Measurements from ENCODE around the gene BMF.
"Not testable (repeated sequence)": the region's sequence is repeated elsewhere in the genome, so short reads cannot be mapped to it uniquely, and the experiment has no call there.

Gene BMF

GRCh38 chr15:40137303-40138200 is 28.9 kb upstream of the BMF start:
- no peaks in the 10 kb centered on the region for H3K4me1 ChIP-seq (ENCODE audit: control insufficient read depth, low read depth, low read length)
- no peaks in the 10 kb centered on the region for H3K27me3 ChIP-seq (ENCODE audit: control insufficient read depth, insufficient read depth, low read length)
- no peak overlapping the region for H3K9ac ChIP-seq (ENCODE audit: low read length)
- H3K9me3 ChIP-seq (ENCODE audit: control insufficient read depth, low read depth, low read length): no peaks in the 10 kb centered on the region
- H3K4me3 ChIP-seq (ENCODE audit: low read length): no peak overlapping the region
- H3K36me3 ChIP-seq (ENCODE audit: control insufficient read depth, low read depth, low read length): no peaks in the 10 kb centered on the region
- H3K27ac ChIP-seq (ENCODE audit: low read length): no peak overlapping the region

GRCh38 chr15:40136470-40137302 is 28.0 kb upstream of the BMF start:
- no peaks in the 10 kb centered on the region for H3K27me3 ChIP-seq (ENCODE audit: control insufficient read depth, insufficient read depth, low read length)
- no peaks in the 10 kb centered on the region for H3K4me1 ChIP-seq (ENCODE audit: control insufficient read depth, low read depth, low read length)
- no peak overlapping the region for H3K4me3 ChIP-seq (ENCODE audit: low read length)
- no peak overlapping the region for H3K9ac ChIP-seq (ENCODE audit: low read length)
- no peaks in the 10 kb centered on the region for H3K36me3 ChIP-seq (ENCODE audit: control insufficient read depth, low read depth, low read length)
- no peak overlapping the region for H3K27ac ChIP-seq (ENCODE audit: low read length)
- no peaks in the 10 kb centered on the region for H3K9me3 ChIP-seq (ENCODE audit: control insufficient read depth, low read depth, low read length)

GRCh38 chr15:40135846-40136450 is 27.3 kb upstream of the BMF start:
- not testable (repeated sequence) for H3K4me1 ChIP-seq (ENCODE audit: control insufficient read depth, low read depth, low read length); H3K27me3 ChIP-seq (ENCODE audit: control insufficient read depth, insufficient read depth, low read length); H3K36me3 ChIP-seq (ENCODE audit: control insufficient read depth, low read depth, low read length); H3K9ac ChIP-seq (ENCODE audit: low read length); H3K27ac ChIP-seq (ENCODE audit: low read length); H3K4me3 ChIP-seq (ENCODE audit: low read length); H3K9me3 ChIP-seq (ENCODE audit: control insufficient read depth, low read depth, low read length)

- Histone ChIP-seq H3K36me3 (ENCODE audit: control insufficient read depth, low read depth, low read length) (no peaks in the 10 kb centered on the region), H3K27me3 (ENCODE audit: control insufficient read depth, insufficient read depth, low read length) (no peaks in the 10 kb centered on the region), H3K4me3 (ENCODE audit: low read length) (no peak overlapping the region), H3K27ac (ENCODE audit: low read length) (no peak overlapping the region), H3K9me3 (ENCODE audit: control insufficient read depth, low read depth, low read length) (no peaks in the 10 kb centered on the region), H3K9ac (ENCODE audit: low read length) (no peak overlapping the region), H3K4me1 (ENCODE audit: control insufficient read depth, low read depth, low read length) (no peaks in the 10 kb centered on the region)
These were observed 26.2 kb upstream of the BMF start for GRCh38 chr15:40134885-40135284.

GRCh38 chr15:40133544-40133943 is 24.9 kb upstream of the BMF start:
- no peak overlapping the region for H3K27ac ChIP-seq (ENCODE audit: low read length)
- H3K27me3 ChIP-seq (ENCODE audit: control insufficient read depth, insufficient read depth, low read length): no peaks in the 10 kb centered on the region
- H3K9ac ChIP-seq (ENCODE audit: low read length): no peak overlapping the region
- H3K36me3 ChIP-seq (ENCODE audit: control insufficient read depth, low read depth, low read length): no peaks in the 10 kb centered on the region
- no peaks in the 10 kb centered on the region for H3K9me3 ChIP-seq (ENCODE audit: control insufficient read depth, low read depth, low read length)
- no peak overlapping the region for H3K4me3 ChIP-seq (ENCODE audit: low read length)
- no peaks in the 10 kb centered on the region for H3K4me1 ChIP-seq (ENCODE audit: control insufficient read depth, low read depth, low read length)

GRCh38 chr15:40130799-40131502 is 22.3 kb upstream of the BMF start:
- no peak overlapping the region for H3K9ac ChIP-seq (ENCODE audit: low read length)
- H3K36me3 ChIP-seq (ENCODE audit: control insufficient read depth, low read depth, low read length): no peaks in the 10 kb centered on the region
- no peaks in the 10 kb centered on the region for H3K27me3 ChIP-seq (ENCODE audit: control insufficient read depth, insufficient read depth, low read length)
- no peaks in the 10 kb centered on the region for H3K4me1 ChIP-seq (ENCODE audit: control insufficient read depth, low read depth, low read length)
- no peak overlapping the region for H3K4me3 ChIP-seq (ENCODE audit: low read length)
- H3K9me3 ChIP-seq (ENCODE audit: control insufficient read depth, low read depth, low read length): no peaks in the 10 kb centered on the region
- no peak overlapping the region for H3K27ac ChIP-seq (ENCODE audit: low read length)

GRCh38 chr15:40130118-40130517 is 21.4 kb upstream of the BMF start:
- Histone ChIP-seq H3K27me3 (ENCODE audit: control insufficient read depth, insufficient read depth, low read length) (no peaks in the 10 kb centered on the region), H3K4me3 (ENCODE audit: low read length) (no peak overlapping the region), H3K27ac (ENCODE audit: low read length) (no peak overlapping the region), H3K9me3 (ENCODE audit: control insufficient read depth, low read depth, low read length) (no peaks in the 10 kb centered on the region), H3K4me1 (ENCODE audit: control insufficient read depth, low read depth, low read length) (peaks cover 5% of the 10 kb centered on the region), H3K9ac (ENCODE audit: low read length) (no peak overlapping the region), H3K36me3 (ENCODE audit: control insufficient read depth, low read depth, low read length) (no peaks in the 10 kb centered on the region)

- H3K4me3 ChIP-seq (ENCODE audit: low read length): no peak overlapping the region
- H3K4me1 ChIP-seq (ENCODE audit: control insufficient read depth, low read depth, low read length): peaks cover 15% of the 10 kb centered on the region
- no peaks in the 10 kb centered on the region for H3K27me3 ChIP-seq (ENCODE audit: control insufficient read depth, insufficient read depth, low read length)
- H3K9me3 ChIP-seq (ENCODE audit: control insufficient read depth, low read depth, low read length): no peaks in the 10 kb centered on the region
- no peak overlapping the region for H3K27ac ChIP-seq (ENCODE audit: low read length)
- no peak overlapping the region for H3K9ac ChIP-seq (ENCODE audit: low read length)
- H3K36me3 ChIP-seq (ENCODE audit: control insufficient read depth, low read depth, low read length): no peaks in the 10 kb centered on the region
These were observed 20.3 kb upstream of the BMF start for GRCh38 chr15:40128766-40129660.

GRCh38 chr15:40125950-40126349 is 17.3 kb upstream of the BMF start:
- H3K27ac ChIP-seq (ENCODE audit: low read length): no peak overlapping the region
- no peaks in the 10 kb centered on the region for H3K27me3 ChIP-seq (ENCODE audit: control insufficient read depth, insufficient read depth, low read length)
- no peak overlapping the region for H3K4me3 ChIP-seq (ENCODE audit: low read length)
- H3K9ac ChIP-seq (ENCODE audit: low read length): no peak overlapping the region
- H3K4me1 ChIP-seq (ENCODE audit: control insufficient read depth, low read depth, low read length): peaks cover 15% of the 10 kb centered on the region
- H3K9me3 ChIP-seq (ENCODE audit: control insufficient read depth, low read depth, low read length): no peaks in the 10 kb centered on the region
- H3K36me3 ChIP-seq (ENCODE audit: control insufficient read depth, low read depth, low read length): no peaks in the 10 kb centered on the region

GRCh38 chr15:40124807-40125285 is 16.2 kb upstream of the BMF start:
- not testable (repeated sequence) for H3K36me3 ChIP-seq (ENCODE audit: control insufficient read depth, low read depth, low read length); H3K9ac ChIP-seq (ENCODE audit: low read length); H3K9me3 ChIP-seq (ENCODE audit: control insufficient read depth, low read depth, low read length); H3K27me3 ChIP-seq (ENCODE audit: control insufficient read depth, insufficient read depth, low read length)
- Histone ChIP-seq H3K4me1 (ENCODE audit: control insufficient read depth, low read depth, low read length) (peaks cover 15% of the 10 kb centered on the region), H3K27ac (ENCODE audit: low read length) (peak overlapping the region; percentile 16), H3K4me3 (ENCODE audit: low read length) (peak overlapping the region; percentile 24)

Measured in iPS-18a (cell line).